ENCODE results near the gene YARS1.

The YARS1 gene

GRCh38 chr1:32817815-32818786 lies 943 bp upstream of the YARS1 start:
- H3K4me3 ChIP-seq (ENCODE audit: low read depth, low read length), result peak overlapping the region; percentile 99
- no peak for TF ChIP-seq CTCF (IDR thresholded peaks at IDR 0.05; ENCODE audit: low read depth, low read length, missing control alignments)
- in situ Hi-C loops (cut with HindIII; ENCODE audit: low sequenced_read_pairs), result no loop called here
- DNase-seq (ENCODE audit: low read depth), result no peak

GRCh38 chr1:32816676-32817158 lies 441 bp downstream of the YARS1 start:
- peak overlapping the region; percentile 99 for H3K4me3 ChIP-seq (ENCODE audit: low read depth, low read length)
- TF ChIP-seq CTCF (IDR thresholded peaks at IDR 0.05; ENCODE audit: low read depth, low read length, missing control alignments), result no peak
- in situ Hi-C loops (cut with HindIII; ENCODE audit: low sequenced_read_pairs), result no loop called here
- no peak for DNase-seq (ENCODE audit: low read depth)

GRCh38 chr1:32813941-32814739 lies 3.0 kb downstream of the YARS1 start:
- TF ChIP-seq CTCF (IDR thresholded peaks at IDR 0.05; ENCODE audit: low read depth, low read length, missing control alignments), result no peak
- no peak for DNase-seq (ENCODE audit: low read depth)
- in situ Hi-C loops (cut with HindIII; ENCODE audit: low sequenced_read_pairs), result no loop called here

GRCh38 chr1:32811917-32812316 lies 5.2 kb downstream of the YARS1 start:
- no peak for TF ChIP-seq CTCF (IDR thresholded peaks at IDR 0.05; ENCODE audit: low read depth, low read length, missing control alignments)

More at GRCh38 chr1:32813941-32814739, 3.0 kb downstream of the YARS1 start:
- H3K4me3 ChIP-seq (ENCODE audit: low read depth, low read length), result no peak overlapping the region

GRCh38 chr1:32811265-32811664 lies 5.9 kb downstream of the YARS1 start:
- no peak for DNase-seq (ENCODE audit: low read depth)
- in situ Hi-C loops (cut with HindIII; ENCODE audit: low sequenced_read_pairs), result no loop called here
- no peak overlapping the region for H3K4me3 ChIP-seq (ENCODE audit: low read depth, low read length)
- TF ChIP-seq CTCF (IDR thresholded peaks at IDR 0.05; ENCODE audit: low read depth, low read length, missing control alignments), result no peak

More at GRCh38 chr1:32811917-32812316, 5.2 kb downstream of the YARS1 start:
- no peak for DNase-seq (ENCODE audit: low read depth)
- in situ Hi-C loops (cut with HindIII; ENCODE audit: low sequenced_read_pairs), result no loop called here
- no peak overlapping the region for H3K4me3 ChIP-seq (ENCODE audit: low read depth, low read length)

GRCh38 chr1:32810358-32810757 lies 6.8 kb downstream of the YARS1 start:
- no peak for DNase-seq (ENCODE audit: low read depth)
- H3K4me3 ChIP-seq (ENCODE audit: low read depth, low read length), result no peak overlapping the region
- in situ Hi-C loops (cut with HindIII; ENCODE audit: low sequenced_read_pairs), result no loop called here
- TF ChIP-seq CTCF (IDR thresholded peaks at IDR 0.05; ENCODE audit: low read depth, low read length, missing control alignments), result no peak
